WTC11 (cell line): ENCODE data around the gene PPM1L. TPM values are rescaled to one million over a fixed set of nuclear protein-coding genes. Genes with fewer than 3 reads are reported as not detected.

Experiments
- ATAC-seq: fragments of 200-7000 bp; cut with Tn5 transposase; 2 replicates; pipeline ENCODE4 v1.10.0; 2021; ENCODE audit warnings: mild to moderate bottlenecking, moderate library complexity
- CTCF ChIA-PET: fragments of 300-600 bp; sonication (Branson Sonifier 250); formaldehyde crosslinking; loops from one replicate; lab custom pipeline; 2021; ENCODE audit warnings: antibody characterized with exemption; lab: Charles Lee
- POLR2A ChIA-PET: fragments of 350-600 bp; sonication (Branson Sonifier 250); formaldehyde crosslinking; loops from one replicate; lab custom pipeline; 2021; ENCODE audit warnings: antibody characterized with exemption; lab: Charles Lee
- DNase-seq: peaks from one replicate; pipeline ENCODE4 v3.0.0; 2021; ENCODE audit warnings: low spot score
- H3K27ac Mint-ChIP-seq: 2 replicates; pipeline ENCODE4 v1.8.0; 2021; ENCODE audit warnings: mixed read lengths
- H3K27me3 Mint-ChIP-seq: 2 replicates; pipeline ENCODE4 v1.8.0; 2021; ENCODE audit warnings: low read depth, mild to moderate bottlenecking, moderate library complexity, mixed read lengths
- H3K36me3 Mint-ChIP-seq: 2 replicates; pipeline ENCODE4 v1.8.0; 2021; ENCODE audit warnings: mixed read lengths
- H3K4me1 Mint-ChIP-seq: 2 replicates; pipeline ENCODE4 v1.8.0; 2022; ENCODE audit warnings: mixed read lengths
- H3K4me3 Mint-ChIP-seq: 2 replicates; pipeline ENCODE4 v1.8.0; 2021; ENCODE audit warnings: mild to moderate bottlenecking, moderate library complexity, mixed read lengths
- H3K9me3 Mint-ChIP-seq: 2 replicates; pipeline ENCODE4 v1.8.0; 2021; ENCODE audit warnings: mixed read lengths
- CBFB ChIP-seq: sonication (generic); formaldehyde crosslinking; IDR thresholded peaks from 2 replicates; pipeline ENCODE4 v1.8.1; 2022; ENCODE audit warnings: mild to moderate bottlenecking, low read depth, missing genetic modification reagents
- GABPB1 ChIP-seq: sonication (generic); formaldehyde crosslinking; IDR thresholded peaks from 2 replicates; pipeline ENCODE4 v1.8.1; 2023; ENCODE audit warnings: mild to moderate bottlenecking, missing genetic modification reagents
- JUN ChIP-seq: sonication (generic); formaldehyde crosslinking; IDR thresholded peaks from 2 replicates; pipeline ENCODE4 v1.8.0; 2023; ENCODE audit warnings: mild to moderate bottlenecking, missing genetic modification reagents
- MYBL2 ChIP-seq: sonication (generic); formaldehyde crosslinking; IDR thresholded peaks from 2 replicates; pipeline ENCODE4 v1.8.1; 2023; ENCODE audit warnings: mild to moderate bottlenecking, moderate library complexity, missing genetic modification reagents
- NR1H2 ChIP-seq: sonication (generic); formaldehyde crosslinking; IDR thresholded peaks from 2 replicates; pipeline ENCODE4 v1.9.0; 2021; ENCODE audit warnings: mild to moderate bottlenecking, moderate library complexity, missing genetic modification reagents
- NR3C1 ChIP-seq: sonication (generic); formaldehyde crosslinking; conservative IDR thresholded peaks from 2 replicates; pipeline ENCODE4 v1.8.1; 2023; ENCODE audit warnings: low read depth, mild to moderate bottlenecking, missing genetic modification reagents
- RELA ChIP-seq: sonication (generic); formaldehyde crosslinking; IDR thresholded peaks from 2 replicates; pipeline ENCODE4 v1.8.1; 2022; ENCODE audit warnings: missing genetic modification reagents, mild to moderate bottlenecking, borderline replicate concordance
- RORB ChIP-seq: fragments of 250-450 bp; sonication (Bioruptor Pico); IDR thresholded peaks from 2 replicates; pipeline ENCODE4 v1.9.0; 2021; ENCODE audit warnings: mild to moderate bottlenecking
- SP1 ChIP-seq: sonication (generic); formaldehyde crosslinking; conservative IDR thresholded peaks from 2 replicates; pipeline ENCODE4 v1.8.1; 2022; ENCODE audit warnings: missing genetic modification reagents
- ZNF138 ChIP-seq: sonication (generic); formaldehyde crosslinking; conservative IDR thresholded peaks from 2 replicates; pipeline ENCODE4 v1.8.1; 2022; ENCODE audit warnings: mild to moderate bottlenecking, moderate library complexity, missing genetic modification reagents
- ZNF219 ChIP-seq: sonication (generic); formaldehyde crosslinking; IDR thresholded peaks from 2 replicates; pipeline ENCODE4 v1.8.0; 2023; ENCODE audit warnings: missing genetic modification reagents, mild to moderate bottlenecking, borderline replicate concordance
- ZNF263 ChIP-seq: sonication (generic); formaldehyde crosslinking; IDR thresholded peaks from 2 replicates; pipeline ENCODE4 v1.8.1; 2022; ENCODE audit warnings: low read depth, mild to moderate bottlenecking, moderate library complexity, missing genetic modification reagents
- ZNF423 ChIP-seq: fragments of 250-450 bp; sonication (Bioruptor Pico); IDR thresholded peaks from 2 replicates; pipeline ENCODE4 v2.1.2; 2022; ENCODE audit warnings: mild to moderate bottlenecking, moderate library complexity
- total RNA-seq: library from RNA; stranded (reverse); gene quantifications from 3 replicates; pipeline ENCODE4 v1.2.3, GENCODE V29; 2021
- TF ChIP-seq, protein P1 (sequence below): fragments of 200-600 bp; IDR thresholded peaks from 2 replicates; pipeline ENCODE4 v1.8.0; 2022; ENCODE audit warnings: antibody characterized with exemption
- TF ChIP-seq, protein P2 (sequence below): sonication (generic); formaldehyde crosslinking; IDR thresholded peaks from 2 replicates; pipeline ENCODE4 v1.8.1; 2023; ENCODE audit warnings: mild to moderate bottlenecking, missing genetic modification reagents
- TF ChIP-seq, protein P3 (sequence below): sonication (generic); formaldehyde crosslinking; IDR thresholded peaks from 2 replicates; pipeline ENCODE4 v1.8.0; 2022; ENCODE audit warnings: mild to moderate bottlenecking, missing genetic modification reagents
- TF ChIP-seq, protein P4 (sequence below): sonication (generic); formaldehyde crosslinking; IDR thresholded peaks from 2 replicates; pipeline ENCODE4 v1.8.0; 2022; ENCODE audit warnings: mild to moderate bottlenecking, missing genetic modification reagents
- TF ChIP-seq, protein P5 (sequence below): sonication (generic); formaldehyde crosslinking; conservative IDR thresholded peaks from 2 replicates; pipeline ENCODE4 v1.8.1; 2023; ENCODE audit warnings: mild to moderate bottlenecking, low read depth, missing genetic modification reagents, moderate library complexity

The PPM1L gene
- total RNA-seq, 1 experiment from 2014 or later, result 18.1 TPM

DNA sequence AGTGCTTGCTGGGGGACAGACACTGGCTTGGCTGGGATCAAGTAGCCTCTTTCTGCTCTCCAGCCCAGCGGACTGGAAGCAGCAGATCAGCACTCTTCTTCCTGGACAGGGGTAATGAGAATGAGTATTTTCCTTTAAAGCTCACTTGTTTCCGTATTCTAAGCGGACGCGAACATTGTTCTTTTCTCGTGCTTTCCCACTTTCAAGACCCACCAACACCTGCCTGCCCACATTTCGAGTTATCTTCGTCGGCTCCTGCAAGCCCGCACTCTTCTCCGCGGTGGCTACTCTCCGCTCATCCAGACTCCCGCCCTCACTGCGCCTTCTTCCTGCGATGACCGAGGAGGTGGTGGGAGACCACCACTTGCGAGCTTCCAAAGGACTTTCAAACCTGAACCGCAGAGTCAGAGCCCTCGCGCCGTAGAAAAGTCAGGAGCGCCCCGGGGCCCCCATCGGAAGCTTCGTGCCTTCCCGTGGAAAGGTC lies 1.6 kb upstream of the PPM1L start (continued):
- TF ChIP-seq CBFB (CRISPR knock-in tag), result 0 out of 2 replicates have a peak, but pooled peaks have one; percentile 56
- TF ChIP-seq, protein P1, sequence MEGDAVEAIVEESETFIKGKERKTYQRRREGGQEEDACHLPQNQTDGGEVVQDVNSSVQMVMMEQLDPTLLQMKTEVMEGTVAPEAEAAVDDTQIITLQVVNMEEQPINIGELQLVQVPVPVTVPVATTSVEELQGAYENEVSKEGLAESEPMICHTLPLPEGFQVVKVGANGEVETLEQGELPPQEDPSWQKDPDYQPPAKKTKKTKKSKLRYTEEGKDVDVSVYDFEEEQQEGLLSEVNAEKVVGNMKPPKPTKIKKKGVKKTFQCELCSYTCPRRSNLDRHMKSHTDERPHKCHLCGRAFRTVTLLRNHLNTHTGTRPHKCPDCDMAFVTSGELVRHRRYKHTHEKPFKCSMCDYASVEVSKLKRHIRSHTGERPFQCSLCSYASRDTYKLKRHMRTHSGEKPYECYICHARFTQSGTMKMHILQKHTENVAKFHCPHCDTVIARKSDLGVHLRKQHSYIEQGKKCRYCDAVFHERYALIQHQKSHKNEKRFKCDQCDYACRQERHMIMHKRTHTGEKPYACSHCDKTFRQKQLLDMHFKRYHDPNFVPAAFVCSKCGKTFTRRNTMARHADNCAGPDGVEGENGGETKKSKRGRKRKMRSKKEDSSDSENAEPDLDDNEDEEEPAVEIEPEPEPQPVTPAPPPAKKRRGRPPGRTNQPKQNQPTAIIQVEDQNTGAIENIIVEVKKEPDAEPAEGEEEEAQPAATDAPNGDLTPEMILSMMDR, result no peak
- no peak for TF ChIP-seq ZNF138 (CRISPR knock-in tag)

DNA sequence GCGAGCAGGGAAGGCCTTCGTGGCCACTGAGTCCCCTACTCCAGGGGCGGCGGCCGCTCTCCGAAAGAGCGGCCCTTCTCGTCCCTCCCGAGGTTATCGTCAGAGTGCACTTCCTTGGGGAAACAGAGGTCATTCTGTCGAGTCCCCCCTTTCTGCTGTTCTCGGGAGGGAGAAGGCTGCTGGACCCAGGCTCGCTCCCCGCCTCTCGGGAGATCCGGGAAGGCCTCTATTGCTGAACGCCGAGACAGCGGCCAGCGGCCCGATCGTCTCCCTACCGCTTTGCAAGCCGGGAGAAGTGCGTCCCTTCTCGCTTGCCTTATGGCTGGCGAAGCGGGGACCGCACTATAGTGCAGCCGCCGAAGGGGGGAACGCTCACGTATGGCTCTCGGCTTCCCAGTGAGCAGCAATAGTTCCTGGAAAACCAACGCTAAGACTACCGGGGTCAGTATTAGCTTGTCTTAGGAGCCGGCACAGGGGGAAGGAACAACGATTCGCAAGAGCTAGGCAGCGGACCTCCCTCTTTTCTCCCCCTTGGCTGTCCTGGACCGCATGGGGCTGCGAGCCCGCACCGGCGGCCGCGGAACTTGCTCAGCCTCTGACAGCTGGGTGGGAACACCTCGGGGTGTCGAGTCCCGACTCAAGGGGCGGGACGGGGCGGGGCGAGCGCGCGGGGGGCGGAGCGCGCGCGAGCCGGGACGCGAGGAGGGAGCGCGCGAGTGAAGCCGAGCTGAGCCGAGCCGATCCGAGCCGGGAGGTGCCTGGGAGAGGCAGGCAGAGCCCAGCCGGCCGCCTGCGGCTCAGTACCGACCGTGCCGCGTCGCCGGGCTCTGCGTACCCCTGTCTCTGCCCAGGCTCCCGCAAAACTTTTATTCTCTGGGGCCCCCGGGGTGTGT lies 930 bp upstream of the PPM1L start:
- ChIA-PET CTCF (interaction anchor here (1.0 kb wide), 1 partner anchor 165 kb away, joined by 4 read pairs; no protein-coding TSS in a partner anchor), POLR2A (interaction anchor here (0.5 to 1.5 kb wide), 6 partner anchors 8 to 618 kb away, joined by 3 to 4 read pairs (median 4); no protein-coding TSS in a partner anchor)
- DNase-seq (peak; percentile 83), ATAC-seq (peak; percentile 83)
- Mint-ChIP-seq H3K9me3 (no peaks in the 10 kb centered on the region), H3K27me3 (peaks cover 44% of the 10 kb centered on the region), H3K4me1 (peaks cover 33% of the 10 kb centered on the region), H3K27ac (no peak overlapping the region), H3K36me3 (no peaks in the 10 kb centered on the region)
- TF ChIP-seq ZNF263 (no peak), CBFB (CRISPR knock-in tag) (no peak), NR1H2 (CRISPR knock-in tag) (no peak), MYBL2 (CRISPR knock-in tag) (peak; percentile 42; the same call in 1 of the 2 replicates), SP1 (CRISPR knock-in tag) (peak; percentile 80), NR3C1 (CRISPR knock-in tag) (no peak), GABPB1 (CRISPR knock-in tag) (0 out of 2 replicates have a peak, but pooled peaks have one; percentile 7), RELA (CRISPR knock-in tag) (no peak), JUN (CRISPR knock-in tag) (no peak), RORB (CRISPR knock-in tag) (no peak), ZNF219 (CRISPR knock-in tag) (no peak), ZNF423 (CRISPR knock-in tag) (peak; percentile 73; the same call in 1 of the 2 replicates)
- TF ChIP-seq, protein P2, sequence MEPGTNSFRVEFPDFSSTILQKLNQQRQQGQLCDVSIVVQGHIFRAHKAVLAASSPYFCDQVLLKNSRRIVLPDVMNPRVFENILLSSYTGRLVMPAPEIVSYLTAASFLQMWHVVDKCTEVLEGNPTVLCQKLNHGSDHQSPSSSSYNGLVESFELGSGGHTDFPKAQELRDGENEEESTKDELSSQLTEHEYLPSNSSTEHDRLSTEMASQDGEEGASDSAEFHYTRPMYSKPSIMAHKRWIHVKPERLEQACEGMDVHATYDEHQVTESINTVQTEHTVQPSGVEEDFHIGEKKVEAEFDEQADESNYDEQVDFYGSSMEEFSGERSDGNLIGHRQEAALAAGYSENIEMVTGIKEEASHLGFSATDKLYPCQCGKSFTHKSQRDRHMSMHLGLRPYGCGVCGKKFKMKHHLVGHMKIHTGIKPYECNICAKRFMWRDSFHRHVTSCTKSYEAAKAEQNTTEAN (CRISPR knock-in tag), result no peak
- TF ChIP-seq, protein P3, sequence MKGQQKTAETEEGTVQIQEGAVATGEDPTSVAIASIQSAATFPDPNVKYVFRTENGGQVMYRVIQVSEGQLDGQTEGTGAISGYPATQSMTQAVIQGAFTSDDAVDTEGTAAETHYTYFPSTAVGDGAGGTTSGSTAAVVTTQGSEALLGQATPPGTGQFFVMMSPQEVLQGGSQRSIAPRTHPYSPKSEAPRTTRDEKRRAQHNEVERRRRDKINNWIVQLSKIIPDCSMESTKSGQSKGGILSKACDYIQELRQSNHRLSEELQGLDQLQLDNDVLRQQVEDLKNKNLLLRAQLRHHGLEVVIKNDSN, result peak; percentile 40; the same call in 1 of the 2 replicates
- TF ChIP-seq, protein P4, sequence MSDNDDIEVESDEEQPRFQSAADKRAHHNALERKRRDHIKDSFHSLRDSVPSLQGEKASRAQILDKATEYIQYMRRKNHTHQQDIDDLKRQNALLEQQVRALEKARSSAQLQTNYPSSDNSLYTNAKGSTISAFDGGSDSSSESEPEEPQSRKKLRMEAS, result peak; percentile 65; the same call in 1 of the 2 replicates
- TF ChIP-seq, protein P5, sequence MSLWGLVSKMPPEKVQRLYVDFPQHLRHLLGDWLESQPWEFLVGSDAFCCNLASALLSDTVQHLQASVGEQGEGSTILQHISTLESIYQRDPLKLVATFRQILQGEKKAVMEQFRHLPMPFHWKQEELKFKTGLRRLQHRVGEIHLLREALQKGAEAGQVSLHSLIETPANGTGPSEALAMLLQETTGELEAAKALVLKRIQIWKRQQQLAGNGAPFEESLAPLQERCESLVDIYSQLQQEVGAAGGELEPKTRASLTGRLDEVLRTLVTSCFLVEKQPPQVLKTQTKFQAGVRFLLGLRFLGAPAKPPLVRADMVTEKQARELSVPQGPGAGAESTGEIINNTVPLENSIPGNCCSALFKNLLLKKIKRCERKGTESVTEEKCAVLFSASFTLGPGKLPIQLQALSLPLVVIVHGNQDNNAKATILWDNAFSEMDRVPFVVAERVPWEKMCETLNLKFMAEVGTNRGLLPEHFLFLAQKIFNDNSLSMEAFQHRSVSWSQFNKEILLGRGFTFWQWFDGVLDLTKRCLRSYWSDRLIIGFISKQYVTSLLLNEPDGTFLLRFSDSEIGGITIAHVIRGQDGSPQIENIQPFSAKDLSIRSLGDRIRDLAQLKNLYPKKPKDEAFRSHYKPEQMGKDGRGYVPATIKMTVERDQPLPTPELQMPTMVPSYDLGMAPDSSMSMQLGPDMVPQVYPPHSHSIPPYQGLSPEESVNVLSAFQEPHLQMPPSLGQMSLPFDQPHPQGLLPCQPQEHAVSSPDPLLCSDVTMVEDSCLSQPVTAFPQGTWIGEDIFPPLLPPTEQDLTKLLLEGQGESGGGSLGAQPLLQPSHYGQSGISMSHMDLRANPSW, result no peak
- TF ChIP-seq, all 79 proteins: peak for 6
- peak overlapping the region; percentile 92 for H3K4me3 Mint-ChIP-seq
